Activated B cell treated with CpG ODN at 0.5 μM for 24 hours (primary cell): ENCODE measurements around the gene KEL. TPM values are rescaled to one million over a fixed set of nuclear protein-coding genes. Genes with fewer than 3 reads are reported as not detected.

Experiments used
- ATAC-seq: fragments of 200-7000 bp; cut with Tn5 transposase; one replicate; pipeline ENCODE4 v1.10.0; 2021; ENCODE audit warnings: low read depth, mild to moderate bottlenecking, moderate library complexity
- CTCF ChIA-PET: fragments of 350-600 bp; sonication (Branson Sonifier 250); formaldehyde crosslinking; loops from one replicate; lab custom pipeline; 2021; ENCODE audit warnings: antibody characterized with exemption; lab: Charles Lee
- POLR2A ChIA-PET: fragments of 350-600 bp; sonication (Branson Sonifier 250); formaldehyde crosslinking; loops from one replicate; lab custom pipeline; 2021; ENCODE audit warnings: antibody characterized with exemption; lab: Charles Lee
- DNase-seq: peaks from one replicate; pipeline ENCODE4 v3.0.0; 2022
- H3K27ac Mint-ChIP-seq: one replicate; pipeline ENCODE4 v1.8.0; 2020; ENCODE audit warnings: mixed read lengths
- H3K27me3 Mint-ChIP-seq: one replicate; pipeline ENCODE4 v1.8.0; 2021; ENCODE audit warnings: mixed read lengths
- H3K36me3 Mint-ChIP-seq: one replicate; pipeline ENCODE4 v1.8.0; 2021; ENCODE audit warnings: low read depth, mixed read lengths
- H3K4me1 Mint-ChIP-seq: one replicate; pipeline ENCODE4 v1.8.0; 2021; ENCODE audit warnings: mixed read lengths
- H3K4me3 Mint-ChIP-seq: one replicate; pipeline ENCODE4 v1.8.0; 2020; ENCODE audit warnings: mild to moderate bottlenecking, mixed read lengths
- H3K9me3 Mint-ChIP-seq: one replicate; pipeline ENCODE4 v1.8.0; 2020; ENCODE audit warnings: mixed read lengths
- CTCF ChIP-seq: fragments of 200-600 bp; IDR thresholded peaks from one replicate; pipeline ENCODE4 v1.8.0; 2022; ENCODE audit warnings: antibody characterized with exemption, mild to moderate bottlenecking
- intact Hi-C: fragments of 100-400 bp; cut with micrococcal nuclease; formaldehyde crosslinking; loops from one replicate; pipeline ENCODE4 v1.15.1; 2024
- total RNA-seq: library from RNA; stranded (reverse); gene quantifications from 2 replicates; pipeline ENCODE4 v1.2.3, GENCODE V29; 2022

KEL gene
- total RNA-seq, 1 donor from 2014 or later = 1.2 TPM

- no peak for TF ChIP-seq CTCF
- intact Hi-C loops = no loop called here
Observed at GRCh38 chr7:142943706-142944268, 18.4 kb downstream of the KEL start.

GRCh38 chr7:142942746-142943145 lies 19.4 kb downstream of the KEL start:
- POLR2A ChIA-PET = no interaction called here
- no peak for TF ChIP-seq CTCF
- Mint-ChIP-seq H3K27me3 (peaks cover 27% of the 10 kb centered on the region), H3K36me3 (no peaks in the 10 kb centered on the region), H3K4me3 (no peak overlapping the region), H3K4me1 (no peaks in the 10 kb centered on the region), H3K27ac (no peak overlapping the region), H3K9me3 (no peaks in the 10 kb centered on the region)
- ATAC-seq = no peak
- intact Hi-C loops = no loop called here
- DNase-seq = no peak
- CTCF ChIA-PET = no interaction called here

More at GRCh38 chr7:142943706-142944268, 18.4 kb downstream of the KEL start:
- ChIA-PET CTCF (no interaction called here), POLR2A (no interaction called here)
- Mint-ChIP-seq H3K4me1 (no peaks in the 10 kb centered on the region), H3K27ac (no peak overlapping the region), H3K36me3 (no peaks in the 10 kb centered on the region), H3K27me3 (peaks cover 36% of the 10 kb centered on the region), H3K4me3 (no peak overlapping the region), H3K9me3 (no peaks in the 10 kb centered on the region)
- no peak for ATAC-seq
- DNase-seq = no peak

GRCh38 chr7:142941541-142941940 lies 20.6 kb downstream of the KEL start:
- Mint-ChIP-seq H3K4me3 (no peak overlapping the region), H3K27ac (no peak overlapping the region), H3K27me3 (peaks cover 24% of the 10 kb centered on the region), H3K9me3 (no peaks in the 10 kb centered on the region), H3K4me1 (no peaks in the 10 kb centered on the region), H3K36me3 (no peaks in the 10 kb centered on the region)
- ChIA-PET CTCF (no interaction called here), POLR2A (no interaction called here)
- intact Hi-C loops = no loop called here
- ATAC-seq = no peak
- no peak for DNase-seq
- no peak for TF ChIP-seq CTCF

GRCh38 chr7:142940966-142941535 lies 21.1 kb downstream of the KEL start:
- ATAC-seq = no peak
- no peak for DNase-seq
- no peaks in the 10 kb centered on the region for H3K4me1 Mint-ChIP-seq
- no peak overlapping the region for H3K27ac Mint-ChIP-seq
- TF ChIP-seq CTCF = no peak
- ChIA-PET CTCF (no interaction called here), POLR2A (no interaction called here)
- no peak overlapping the region for H3K4me3 Mint-ChIP-seq
- H3K27me3 Mint-ChIP-seq = peaks cover 27% of the 10 kb centered on the region
- H3K9me3 Mint-ChIP-seq = no peaks in the 10 kb centered on the region
- intact Hi-C loops = no loop called here
- no peaks in the 10 kb centered on the region for H3K36me3 Mint-ChIP-seq

- TF ChIP-seq CTCF = no peak
- no peaks in the 10 kb centered on the region for H3K36me3 Mint-ChIP-seq
- ATAC-seq = no peak
- ChIA-PET POLR2A (no interaction called here), CTCF (no interaction called here)
- H3K4me3 Mint-ChIP-seq = no peak within 1 kb of the TSS
- DNase-seq = no peak
- H3K27ac Mint-ChIP-seq = no peak within 1 kb of the TSS
- intact Hi-C loops = no loop called here
- H3K27me3 Mint-ChIP-seq = peaks cover 23% of the 10 kb centered on the region
- H3K9me3 Mint-ChIP-seq = no peaks in the 10 kb centered on the region
- H3K4me1 Mint-ChIP-seq = no peaks in the 10 kb centered on the region
Observed at GRCh38 chr7:142939226-142939910, 22.8 kb downstream of the KEL start, which contains the start of gene LLCFC1. LLCFC1 (plus strand) TSS chr7:142939484; CDS start chr7:142939622, 138 bp downstream.
